ENCODE data around the gene LNPK. TPM values are rescaled to one million over a fixed set of nuclear protein-coding genes. Genes with fewer than 3 reads are reported as not detected.
"Not testable (repeated sequence)": the region's sequence is repeated elsewhere in the genome, so short reads cannot be mapped to it uniquely, and the experiment has no call there.

The LNPK gene
- total and polyA plus RNA-seq, 4 experiments from 2014 or later = 17.5 to 31.3 (median 26.1) TPM

- Mint-ChIP-seq H3K9me3 (no peaks in the 10 kb centered on the region), H3K27me3 (no peaks in the 10 kb centered on the region), H3K27ac (peak overlapping the region; percentile 61 to 97 (median 87)), H3K36me3 (peaks cover 0 to 10% of the 10 kb centered on the region in 2 donors), H3K4me1 (peaks cover 12 to 33% (median 17%) of the 10 kb centered on the region in 4 donors), H3K4me3 (peak overlapping the region; percentile 81 to 94 (median 90))
- Histone ChIP-seq H3K27ac (ENCODE audit: low read depth, low read length) (peak overlapping the region; percentile 74), H3K36me3 (ENCODE audit: insufficient read depth, low read length) (no peaks in the 10 kb centered on the region), H3K4me3 (ENCODE audit: low read length in 2 of 2) (peak overlapping the region; percentile 76 to 77), H3K27me3 (ENCODE audit: insufficient read depth, low read length) (no peaks in the 10 kb centered on the region), H3K4me1 (ENCODE audit: insufficient read depth, low read length) (peaks cover 16% of the 10 kb centered on the region), H3K9me3 (ENCODE audit: control insufficient read depth in 1 of 2, low read length in 2 of 2) (no peaks in the 10 kb centered on the region)
- intact Hi-C loops (cut with micrococcal nuclease) = loop anchor here (5.0 to 10.0 kb wide), 8 partner anchors 76 to 1616 kb away; partner anchors contain the start of genes ATF2 and MTX2
- ChIA-PET CTCF (ENCODE audit: partially characterized antibody) (interaction anchor here (0.8 kb wide), 1 partner anchor 96 kb away, joined by 3 read pairs; no protein-coding TSS in a partner anchor), POLR2A (ENCODE audit: partially characterized antibody) (interaction anchor here (0.6 to 1.9 kb wide), 5 partner anchors 13 to 1392 kb away, joined by 3 to 7 read pairs (median 5); partner anchors contain the start of gene NFE2L2)
- peak in 3 of 5 donors; percentile 29 to 47 (median 32) for DNase-seq
Measured at GRCh38 chr2:176001281-176001915, 669 bp downstream of the LNPK start.

GRCh38 chr2:175999283-175999819 is 2.7 kb downstream of the LNPK start:
- POLR2A ChIA-PET (ENCODE audit: partially characterized antibody) = no interaction called here
- no peak overlapping the region for H3K4me3 ChIP-seq (ENCODE audit: low read length in 2 of 2)
- H3K36me3 ChIP-seq (ENCODE audit: insufficient read depth, low read length) = no peaks in the 10 kb centered on the region
- no peak overlapping the region for H3K27ac Mint-ChIP-seq
- CTCF ChIA-PET (ENCODE audit: partially characterized antibody) = no interaction called here
- no peaks in the 10 kb centered on the region for H3K27me3 Mint-ChIP-seq
- no peaks in the 10 kb centered on the region for H3K27me3 ChIP-seq (ENCODE audit: insufficient read depth, low read length)
- H3K9me3 Mint-ChIP-seq = no peaks in the 10 kb centered on the region
- H3K36me3 Mint-ChIP-seq = peaks cover 0 to 10% of the 10 kb centered on the region in 2 donors
- peaks cover 12 to 33% (median 17%) of the 10 kb centered on the region in 4 donors for H3K4me1 Mint-ChIP-seq
- no peak overlapping the region for H3K27ac ChIP-seq (ENCODE audit: low read depth, low read length)
- H3K9me3 ChIP-seq (ENCODE audit: control insufficient read depth in 1 of 2, low read length in 2 of 2) = no peaks in the 10 kb centered on the region
- peaks cover 16% of the 10 kb centered on the region for H3K4me1 ChIP-seq (ENCODE audit: insufficient read depth, low read length)
- intact Hi-C loops (cut with micrococcal nuclease) = no loop called here
- H3K4me3 Mint-ChIP-seq = no peak overlapping the region
- no peak for DNase-seq

GRCh38 chr2:175990099-175990498 is 12.0 kb downstream of the LNPK start:
- intact Hi-C loops (cut with micrococcal nuclease) = no loop called here
- Histone ChIP-seq H3K9me3 (ENCODE audit: control insufficient read depth in 1 of 2, low read length in 2 of 2) (no peaks in the 10 kb centered on the region), H3K27ac (ENCODE audit: low read depth, low read length) (no peak overlapping the region), H3K4me3 (ENCODE audit: low read length in 2 of 2) (no peak overlapping the region), H3K27me3 (ENCODE audit: insufficient read depth, low read length) (no peaks in the 10 kb centered on the region), H3K4me1 (ENCODE audit: insufficient read depth, low read length) (no peaks in the 10 kb centered on the region), H3K36me3 (ENCODE audit: insufficient read depth, low read length) (no peaks in the 10 kb centered on the region)
- DNase-seq = no peak
- Mint-ChIP-seq H3K9me3 (no peaks in the 10 kb centered on the region), H3K4me3 (no peak overlapping the region), H3K4me1 (peaks cover 0 to 6% (median 2%) of the 10 kb centered on the region in 4 donors), H3K27ac (no peak overlapping the region), H3K27me3 (no peaks in the 10 kb centered on the region), H3K36me3 (peaks cover 26 to 37% of the 10 kb centered on the region in 2 donors)
- POLR2A ChIA-PET (ENCODE audit: partially characterized antibody) = no interaction called here
- CTCF ChIA-PET (ENCODE audit: partially characterized antibody) = no interaction called here

GRCh38 chr2:175987126-175987525 is 14.9 kb downstream of the LNPK start:
- H3K27me3 Mint-ChIP-seq; H3K9me3 ChIP-seq (ENCODE audit: control insufficient read depth in 1 of 2, low read length in 2 of 2); H3K27ac Mint-ChIP-seq; H3K27ac ChIP-seq (ENCODE audit: low read depth, low read length); H3K27me3 ChIP-seq (ENCODE audit: insufficient read depth, low read length); H3K4me1 ChIP-seq (ENCODE audit: insufficient read depth, low read length); H3K4me3 Mint-ChIP-seq; POLR2A ChIA-PET (ENCODE audit: partially characterized antibody); H3K9me3 Mint-ChIP-seq; CTCF ChIA-PET (ENCODE audit: partially characterized antibody); DNase-seq; H3K4me1 Mint-ChIP-seq; H3K36me3 ChIP-seq (ENCODE audit: insufficient read depth, low read length); H3K4me3 ChIP-seq (ENCODE audit: low read length in 2 of 2); intact Hi-C loops (cut with micrococcal nuclease): not testable (repeated sequence)
- H3K36me3 Mint-ChIP-seq = peaks cover 37 to 54% of the 10 kb centered on the region in 2 donors

GRCh38 chr2:175984846-175985245 is 17.2 kb downstream of the LNPK start:
- ChIA-PET POLR2A (ENCODE audit: partially characterized antibody) (interaction anchor here (1.3 kb wide), 1 partner anchor 17 kb away, joined by 7 read pairs; the partner anchor contains the start of gene LNPK), CTCF (ENCODE audit: partially characterized antibody) (no interaction called here)
- H3K9me3 ChIP-seq (ENCODE audit: control insufficient read depth in 1 of 2, low read length in 2 of 2) = no peaks in the 10 kb centered on the region
- no peak for DNase-seq
- no peak overlapping the region for H3K4me3 ChIP-seq (ENCODE audit: low read length in 2 of 2)
- H3K27ac Mint-ChIP-seq = no peak overlapping the region
- H3K9me3 Mint-ChIP-seq = no peaks in the 10 kb centered on the region
- intact Hi-C loops (cut with micrococcal nuclease) = no loop called here
- H3K27me3 Mint-ChIP-seq = no peaks in the 10 kb centered on the region
- no peaks in the 10 kb centered on the region for H3K4me1 ChIP-seq (ENCODE audit: insufficient read depth, low read length)
- peak overlapping the region in 1 of 8 donors; percentile 18 for H3K4me3 Mint-ChIP-seq
- no peaks in the 10 kb centered on the region for H3K27me3 ChIP-seq (ENCODE audit: insufficient read depth, low read length)
- no peak overlapping the region for H3K27ac ChIP-seq (ENCODE audit: low read depth, low read length)
- H3K36me3 Mint-ChIP-seq = peaks cover 42 to 57% of the 10 kb centered on the region in 2 donors
- no peaks in the 10 kb centered on the region for H3K36me3 ChIP-seq (ENCODE audit: insufficient read depth, low read length)
- peaks cover 0 to 1% (median 0%) of the 10 kb centered on the region in 4 donors for H3K4me1 Mint-ChIP-seq

- H3K4me1 Mint-ChIP-seq = peaks cover 0 to 3% (median 2%) of the 10 kb centered on the region in 4 donors
- H3K9me3 ChIP-seq (ENCODE audit: control insufficient read depth in 1 of 2, low read length in 2 of 2) = no peaks in the 10 kb centered on the region
- ChIA-PET CTCF (ENCODE audit: partially characterized antibody) (interaction anchor here (0.8 kb wide), 1 partner anchor 14 kb away, joined by 3 read pairs; no protein-coding TSS in a partner anchor), POLR2A (ENCODE audit: partially characterized antibody) (no interaction called here)
- no peaks in the 10 kb centered on the region for H3K9me3 Mint-ChIP-seq
- H3K4me3 ChIP-seq (ENCODE audit: low read length in 2 of 2) = no peak overlapping the region
- H3K36me3 Mint-ChIP-seq = peaks cover 45 to 60% of the 10 kb centered on the region in 2 donors
- H3K36me3 ChIP-seq (ENCODE audit: insufficient read depth, low read length) = peaks cover 4% of the 10 kb centered on the region
- no peak for DNase-seq
- intact Hi-C loops (cut with micrococcal nuclease) = no loop called here
- H3K27ac Mint-ChIP-seq = no peak overlapping the region
- H3K27me3 ChIP-seq (ENCODE audit: insufficient read depth, low read length) = no peaks in the 10 kb centered on the region
- no peak overlapping the region for H3K4me3 Mint-ChIP-seq
- H3K27me3 Mint-ChIP-seq = no peaks in the 10 kb centered on the region
- H3K27ac ChIP-seq (ENCODE audit: low read depth, low read length) = no peak overlapping the region
- H3K4me1 ChIP-seq (ENCODE audit: insufficient read depth, low read length) = no peaks in the 10 kb centered on the region
Measured at GRCh38 chr2:175981551-175981950, 20.5 kb downstream of the LNPK start.

GRCh38 chr2:175976391-175977157 is 25.5 kb downstream of the LNPK start:
- H3K4me3 Mint-ChIP-seq = no peak overlapping the region
- H3K27me3 ChIP-seq (ENCODE audit: insufficient read depth, low read length) = no peaks in the 10 kb centered on the region
- no peaks in the 10 kb centered on the region for H3K27me3 Mint-ChIP-seq
- no peak for DNase-seq
- no peak overlapping the region for H3K27ac ChIP-seq (ENCODE audit: low read depth, low read length)
- peaks cover 0 to 3% (median 1%) of the 10 kb centered on the region in 4 donors for H3K4me1 Mint-ChIP-seq
- H3K27ac Mint-ChIP-seq = no peak overlapping the region
- H3K9me3 ChIP-seq (ENCODE audit: control insufficient read depth in 1 of 2, low read length in 2 of 2) = no peaks in the 10 kb centered on the region
- H3K9me3 Mint-ChIP-seq = peaks cover 0 to 5% (median 2%) of the 10 kb centered on the region in 8 donors
- H3K4me1 ChIP-seq (ENCODE audit: insufficient read depth, low read length) = no peaks in the 10 kb centered on the region
- H3K4me3 ChIP-seq (ENCODE audit: low read length in 2 of 2) = no peak overlapping the region
- ChIA-PET POLR2A (ENCODE audit: partially characterized antibody) (no interaction called here), CTCF (ENCODE audit: partially characterized antibody) (no interaction called here)
- intact Hi-C loops (cut with micrococcal nuclease) = loop anchor here (5.0 kb wide), 1 partner anchor 36 kb away; no protein-coding TSS in a partner anchor
- peaks cover 4% of the 10 kb centered on the region for H3K36me3 ChIP-seq (ENCODE audit: insufficient read depth, low read length)
- H3K36me3 Mint-ChIP-seq = peaks cover 49 to 58% of the 10 kb centered on the region in 2 donors
